K562 (cell line): Measurements from ENCODE around the gene SNX1. TPM values are rescaled to one million over a fixed set of nuclear protein-coding genes. Genes with fewer than 3 reads are reported as not detected.

ENCODE experiments used
- ATAC-seq: fragments of 200-7000 bp; cut with Tn5 transposase; 3 replicates; pipeline ENCODE4 v1.9.1; 2020; ENCODE audit warnings: moderate library complexity
- BruUV-seq: library from RNA; stranded (reverse); fragments of 400-500 nt; replicated peaks from 2 replicates; lab custom pipeline; 2021; lab: Mats Ljungman, UMichigan
- CTCF ChIA-PET: fragments of 300-600 bp; formaldehyde crosslinking; extraction: SDS; loops from one replicate; lab custom pipeline; 2021; ENCODE audit warnings: low intra/inter-chr PET ratio; lab: Yijun Ruan, JAX
- POLR2A ChIA-PET: fragments of 300-600, 350-650 bp; sonication (Branson Sonifier 250); formaldehyde crosslinking; extraction: SDS; loops from one replicate; lab custom pipeline; 2021; ENCODE audit warnings: antibody characterized with exemption, inconsistent platforms; lab: Yijun Ruan, JAX
- DNase-seq, 4 experiments: peaks; one replicate each; pipeline versions ENCODE4 v3.0.0 to v3.0.0-alpha.2; 2011 to 2018; ENCODE audit warnings: low spot score in 3 of 4, mixed read lengths in 3 of 4; ENCODE audit errors: extremely low read depth in 1 of 4
- FAIRE-seq: peaks from 2 replicates; lab custom pipeline; 2011; peaks lifted over from hg19 to GRCh38; lab: Jason Lieb, UNC
- H2AFZ ChIP-seq: 2 replicates; pipeline ENCODE4 v1.6.0; 2011; ENCODE audit warnings: low read depth, low read length, control low read depth, inconsistent platforms
- H3K27ac ChIP-seq: fragments of 200-600 bp; 3 replicates; pipeline ENCODE4 v1.8.0; 2011; ENCODE audit warnings: low read depth, mild to moderate bottlenecking, control low read depth, inconsistent platforms, low read length, moderate library complexity, mixed read lengths; ENCODE audit errors: extremely low read depth
- H3K27me3 ChIP-seq, 2 experiments: fragments of 300-600 bp in 1 of 2; 2 replicates in 1 of 2; 3 replicates in 1 of 2; pipeline versions ENCODE4 v1.6.0 to v1.8.0; 2011; ENCODE audit warnings: inconsistent platforms in 2 of 2, low read length in 2 of 2, mild to moderate bottlenecking in 1 of 2, mixed read lengths in 1 of 2, moderate library complexity in 1 of 2; ENCODE audit not compliant: control insufficient read depth in 2 of 2, insufficient read depth in 2 of 2
- H3K36me3 ChIP-seq: fragments of 300-600 bp; 3 replicates; pipeline ENCODE4 v1.8.0; 2011; ENCODE audit warnings: mild to moderate bottlenecking, low read length, inconsistent platforms; ENCODE audit not compliant: control insufficient read depth, insufficient read depth
- H3K4me1 ChIP-seq, 2 experiments: fragments of 200-600 bp in 1 of 2; replicated peaks in 1 of 2; 2 replicates in 1 of 2; 3 replicates in 1 of 2; pipeline versions ENCODE4 v1.5.1 to v1.8.0; 2011; ENCODE audit warnings: inconsistent platforms in 2 of 2, low read length in 2 of 2, mild to moderate bottlenecking in 1 of 2, mixed read lengths in 1 of 2, moderate library complexity in 1 of 2; ENCODE audit not compliant: control insufficient read depth in 2 of 2, insufficient read depth in 2 of 2
- H3K4me2 ChIP-seq: 2 replicates; pipeline ENCODE4 v1.6.1; 2011; ENCODE audit warnings: low read length, control low read depth, inconsistent platforms, mixed read lengths; ENCODE audit not compliant: insufficient read depth
- H3K4me3 ChIP-seq: fragments of 200-600 bp; sonication (generic), shearing (Covaris generic); 2 replicates; pipeline ENCODE4 v1.5.1; 2016; ENCODE audit warnings: control low read depth, inconsistent platforms
- H3K79me2 ChIP-seq: fragments of 200-600 bp; 3 replicates; pipeline ENCODE4 v1.8.0; 2011; ENCODE audit warnings: low read length, inconsistent platforms; ENCODE audit not compliant: control insufficient read depth, insufficient read depth
- H3K9ac ChIP-seq, 2 experiments: 2 replicates each; pipeline versions ENCODE4 v1.6.0 to v1.6.1; 2011; ENCODE audit warnings: low read depth in 2 of 2, low read length in 2 of 2, control low read depth in 1 of 2, inconsistent platforms in 1 of 2, mild to moderate bottlenecking in 1 of 2, mixed read lengths in 1 of 2; ENCODE audit not compliant: insufficient read depth in 1 of 2
- H3K9me1 ChIP-seq: one replicate; pipeline ENCODE4 v1.6.0; 2011; ENCODE audit warnings: inconsistent platforms, mild to moderate bottlenecking, low read length, moderate library complexity; ENCODE audit not compliant: control insufficient read depth, insufficient read depth
- H3K9me3 ChIP-seq: replicated peaks from 2 replicates; pipeline ENCODE4 v1.5.1; 2011; ENCODE audit warnings: low read depth, low read length, inconsistent platforms; ENCODE audit not compliant: control insufficient read depth, insufficient read depth
- H4K20me1 ChIP-seq: replicated peaks from 2 replicates; pipeline ENCODE4 v1.6.1; 2011; ENCODE audit warnings: low read length, inconsistent platforms, mixed read lengths; ENCODE audit not compliant: control insufficient read depth, insufficient read depth
- ATF7 ChIP-seq: fragments of 450-650 bp; IDR thresholded peaks from 2 replicates; pipeline ENCODE4 v1.7.1; 2014; ENCODE audit warnings: mild to moderate bottlenecking, moderate library complexity
- BMI1 ChIP-seq: fragments of 150-350 bp; IDR thresholded peaks from 2 replicates; pipeline ENCODE4 v1.6.1; 2014; ENCODE audit warnings: low read length
- CCNT2 ChIP-seq: IDR thresholded peaks from 2 replicates; pipeline ENCODE4 v1.6.1; 2011; ENCODE audit warnings: borderline replicate concordance, low read depth, mild to moderate bottlenecking, moderate library complexity, mixed read lengths, low read length; ENCODE audit not compliant: insufficient read length; ENCODE audit errors: extremely low read depth
- CEBPG ChIP-seq, 3 experiments: fragments of 200-800 bp in 1 of 3; sonication (Bioruptor generic) in 1 of 3; sonication (generic) in 1 of 3; formaldehyde crosslinking in 1 of 3; IDR thresholded peaks in 2 of 3; conservative IDR thresholded peaks in 1 of 3; 2 replicates each; pipeline versions ENCODE4 v1.6.1 to v1.8.0; 2016 to 2022; ENCODE audit warnings: missing compliant biosample characterization in 2 of 3, missing genetic modification characterization in 2 of 3, mild to moderate bottlenecking in 1 of 3, missing genetic modification reagents in 1 of 3
- HMGN3 ChIP-seq: IDR thresholded peaks from 2 replicates; pipeline ENCODE4 v1.6.1; 2011; ENCODE audit warnings: borderline replicate concordance, low read depth, mild to moderate bottlenecking, mixed read lengths, low read length; ENCODE audit not compliant: insufficient read length; ENCODE audit errors: extremely low read depth
- JUND ChIP-seq, 2 experiments: IDR thresholded peaks; 2 replicates in 1 of 2; 3 replicates in 1 of 2; pipeline ENCODE4 v1.6.1; 2011; ENCODE audit warnings: borderline replicate concordance in 2 of 2, low read depth in 2 of 2, low read length in 2 of 2, improper control_type of control experiment in 1 of 2, missing biosample characterization in 1 of 2, missing genetic modification characterization in 1 of 2, missing genetic modification reagents in 1 of 2
- NRF1 ChIP-seq, 2 experiments: fragments of 450-650 bp; IDR thresholded peaks in 1 of 2; conservative IDR thresholded peaks in 1 of 2; 2 replicates each; pipeline ENCODE4 v1.6.1; 2014; ENCODE audit warnings: mild to moderate bottlenecking in 2 of 2
- RAD21 ChIP-seq, 2 experiments: fragments of 250-450 bp in 1 of 2; fragments of 450-650 bp in 1 of 2; sonication (Bioruptor Pico) in 1 of 2; formaldehyde crosslinking in 1 of 2; IDR thresholded peaks in 1 of 2; conservative IDR thresholded peaks in 1 of 2; 2 replicates each; pipeline versions ENCODE4 v1.4.0 to v1.8.0; 2020 to 2022; ENCODE audit warnings: mild to moderate bottlenecking in 2 of 2, moderate library complexity in 1 of 2
- SMARCA5 ChIP-seq: fragments of 450-650 bp; IDR thresholded peaks from 2 replicates; pipeline ENCODE4 v1.6.1; 2016
- SMC3 ChIP-seq: conservative IDR thresholded peaks from 2 replicates; pipeline ENCODE4 v1.6.1; 2011; ENCODE audit warnings: low read depth, low read length, improper control_type of control experiment; ENCODE audit not compliant: insufficient read depth
- ZNF316 ChIP-seq: fragments of 450-650 bp; IDR thresholded peaks from 2 replicates; pipeline ENCODE4 v1.6.1; 2016
- ZNF431 ChIP-seq: sonication (generic); formaldehyde crosslinking; IDR thresholded peaks from 2 replicates; pipeline ENCODE4 v1.8.0; 2022; ENCODE audit warnings: mild to moderate bottlenecking, missing genetic modification reagents
- ZNF589 ChIP-seq: fragments of 200-800 bp; sonication (Bioruptor generic); IDR thresholded peaks from 2 replicates; pipeline ENCODE4 v1.6.1; 2016; ENCODE audit warnings: low read depth, missing genetic modification characterization, missing compliant biosample characterization
- WGBS: fragments of 100-300 bp; shearing (Covaris generic); methylation state at CpG from one replicate; pipeline ENCODE4 v1.1.6; 2016; ENCODE audit warnings: low coverage, mixed read lengths; ENCODE audit not compliant: insufficient coverage; ENCODE audit errors: missing lambda C conversion rate; 5-methylcytosine and 5-hydroxymethylcytosine counted together
- in situ Hi-C: fragments of 300-500 bp; cut with MboI; formaldehyde crosslinking; loops from 4 replicates; pipeline ENCODE4 v1.15.0; 2018; ENCODE audit warnings: inconsistent platforms, mixed read lengths
- intact Hi-C: fragments of 100-400 bp; cut with micrococcal nuclease; formaldehyde crosslinking; loops from 2 replicates; pipeline ENCODE4 v1.14.2; 2022
- polyA plus RNA-seq, 8 experiments: library from polyadenylated mRNA; depleted of rRNA in 4 of 8; stranded (reverse) in 5 of 8; unstranded in 3 of 8; fragments of >200 nt; fragmentation: Nextera tagmentation in 2 of 8; fragmentation: Illumina TruSeq in 1 of 8; extraction: Ambion mirVana in 2 of 8; extraction: Trizol in 1 of 8; gene quantifications; 2 replicates each; pipeline versions ENCODE4 v1.2.1 to v1.2.3, GENCODE V29; 2011 to 2014; ENCODE audit warnings: inconsistent platforms in 1 of 8, missing spikeins in 1 of 8
- total RNA-seq, 7 experiments: library from RNA; depleted of rRNA in 6 of 7; stranded (reverse); fragments of >200 nt in 6 of 7; fragmentation: Illumina TruSeq in 2 of 7; extraction: Trizol in 2 of 7; gene quantifications; 2 replicates each; pipeline versions ENCODE4 v1.2.1 to v1.2.3, GENCODE V29; 2011 to 2021; ENCODE audit warnings: low replicate concordance in 1 of 7
- TF ChIP-seq, protein P1 (sequence below): fragments of 250-450 bp; sonication (Bioruptor Pico); IDR thresholded peaks from 2 replicates; pipeline ENCODE4 v1.4.0; 2020; ENCODE audit warnings: mild to moderate bottlenecking
- TF ChIP-seq, protein P2 (sequence below): sonication (generic); formaldehyde crosslinking; IDR thresholded peaks from 2 replicates; pipeline ENCODE4 v1.8.1; 2022; ENCODE audit warnings: missing genetic modification reagents
- TF ChIP-seq, protein P3 (sequence below): sonication (generic); formaldehyde crosslinking; IDR thresholded peaks from 2 replicates; pipeline ENCODE4 v1.8.1; 2023; ENCODE audit warnings: mild to moderate bottlenecking, missing genetic modification reagents

The SNX1 gene
- total and polyA plus RNA-seq, 9 of the 15 experiments (the other 6 are each of a cell fraction or from before 2014, with no cell fraction given), result 11.0 to 105 (median 59.9) TPM

DNA sequence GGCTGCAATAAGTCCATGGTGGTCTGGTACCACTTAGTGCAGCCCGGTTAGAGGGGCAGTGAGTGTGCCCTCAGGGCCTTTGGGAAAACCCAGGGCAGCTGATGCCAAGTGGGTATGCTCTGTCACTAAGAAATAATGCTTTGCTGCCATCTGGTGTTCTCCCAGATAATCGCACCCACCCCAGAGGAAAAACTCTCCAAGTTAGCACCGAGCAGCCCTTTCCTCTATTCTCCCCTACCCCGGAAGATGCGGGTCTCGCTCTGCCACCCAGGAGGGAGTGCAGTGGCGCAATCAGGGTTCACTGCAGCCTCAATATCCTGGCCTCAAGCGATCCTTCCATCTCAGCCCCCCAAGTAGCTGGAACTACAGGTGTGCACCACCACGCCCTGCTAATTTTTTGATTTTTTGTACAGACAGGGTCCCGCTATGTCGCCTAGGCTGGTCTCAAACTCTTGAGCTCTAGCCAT lies 28.2 kb upstream of the SNX1 start:
- no peak overlapping the region for H3K4me2 ChIP-seq
- no peak overlapping the region for H3K4me3 ChIP-seq
- TF ChIP-seq BMI1 (no peak), ATF7 (0 out of 2 replicates have a peak, but pooled peaks have one; percentile 17), CCNT2 (no peak), JUND (IDR thresholded peaks at IDR 0.05; ENCODE audit: borderline replicate concordance, low read depth, low read length) (peak; percentile 16; the same call in 1 of the 2 replicates), JUND (tag; IDR thresholded peaks at IDR 0.05; ENCODE audit: borderline replicate concordance, low read depth, low read length) (no peak), SMC3 (peak; percentile 91), RAD21 (CRISPR knock-in tag; conservative IDR thresholded peaks at IDR 0.05 in 1 of 2, IDR thresholded peaks at IDR 0.05 in 1 of 2) (peak; percentile 82 to 91), ZNF589 (CRISPR knock-in tag) (no peak), NRF1 (conservative IDR thresholded peaks at IDR 0.05 in 1 of 2, IDR thresholded peaks at IDR 0.05 in 1 of 2) (no peak), SMARCA5 (no peak), ZNF316 (no peak), CEBPG (CRISPR knock-in tag; IDR thresholded peaks at IDR 0.05) (no peak), CEBPG (tag; conservative IDR thresholded peaks at IDR 0.05 in 1 of 2, IDR thresholded peaks at IDR 0.05 in 1 of 2) (no peak), ZNF431 (no peak), HMGN3 (no peak)
- TF ChIP-seq, protein P1, sequence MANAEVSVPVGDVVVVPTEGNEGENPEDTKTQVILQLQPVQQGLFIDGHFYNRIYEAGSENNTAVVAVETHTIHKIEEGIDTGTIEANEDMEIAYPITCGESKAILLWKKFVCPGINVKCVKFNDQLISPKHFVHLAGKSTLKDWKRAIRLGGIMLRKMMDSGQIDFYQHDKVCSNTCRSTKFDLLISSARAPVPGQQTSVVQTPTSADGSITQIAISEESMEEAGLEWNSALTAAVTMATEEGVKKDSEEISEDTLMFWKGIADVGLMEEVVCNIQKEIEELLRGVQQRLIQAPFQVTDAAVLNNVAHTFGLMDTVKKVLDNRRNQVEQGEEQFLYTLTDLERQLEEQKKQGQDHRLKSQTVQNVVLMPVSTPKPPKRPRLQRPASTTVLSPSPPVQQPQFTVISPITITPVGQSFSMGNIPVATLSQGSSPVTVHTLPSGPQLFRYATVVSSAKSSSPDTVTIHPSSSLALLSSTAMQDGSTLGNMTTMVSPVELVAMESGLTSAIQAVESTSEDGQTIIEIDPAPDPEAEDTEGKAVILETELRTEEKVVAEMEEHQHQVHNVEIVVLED (CRISPR knock-in tag), result no peak
- TF ChIP-seq, protein P2, sequence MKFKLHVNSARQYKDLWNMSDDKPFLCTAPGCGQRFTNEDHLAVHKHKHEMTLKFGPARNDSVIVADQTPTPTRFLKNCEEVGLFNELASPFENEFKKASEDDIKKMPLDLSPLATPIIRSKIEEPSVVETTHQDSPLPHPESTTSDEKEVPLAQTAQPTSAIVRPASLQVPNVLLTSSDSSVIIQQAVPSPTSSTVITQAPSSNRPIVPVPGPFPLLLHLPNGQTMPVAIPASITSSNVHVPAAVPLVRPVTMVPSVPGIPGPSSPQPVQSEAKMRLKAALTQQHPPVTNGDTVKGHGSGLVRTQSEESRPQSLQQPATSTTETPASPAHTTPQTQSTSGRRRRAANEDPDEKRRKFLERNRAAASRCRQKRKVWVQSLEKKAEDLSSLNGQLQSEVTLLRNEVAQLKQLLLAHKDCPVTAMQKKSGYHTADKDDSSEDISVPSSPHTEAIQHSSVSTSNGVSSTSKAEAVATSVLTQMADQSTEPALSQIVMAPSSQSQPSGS (CRISPR knock-in tag), result no peak
- TF ChIP-seq, protein P3, sequence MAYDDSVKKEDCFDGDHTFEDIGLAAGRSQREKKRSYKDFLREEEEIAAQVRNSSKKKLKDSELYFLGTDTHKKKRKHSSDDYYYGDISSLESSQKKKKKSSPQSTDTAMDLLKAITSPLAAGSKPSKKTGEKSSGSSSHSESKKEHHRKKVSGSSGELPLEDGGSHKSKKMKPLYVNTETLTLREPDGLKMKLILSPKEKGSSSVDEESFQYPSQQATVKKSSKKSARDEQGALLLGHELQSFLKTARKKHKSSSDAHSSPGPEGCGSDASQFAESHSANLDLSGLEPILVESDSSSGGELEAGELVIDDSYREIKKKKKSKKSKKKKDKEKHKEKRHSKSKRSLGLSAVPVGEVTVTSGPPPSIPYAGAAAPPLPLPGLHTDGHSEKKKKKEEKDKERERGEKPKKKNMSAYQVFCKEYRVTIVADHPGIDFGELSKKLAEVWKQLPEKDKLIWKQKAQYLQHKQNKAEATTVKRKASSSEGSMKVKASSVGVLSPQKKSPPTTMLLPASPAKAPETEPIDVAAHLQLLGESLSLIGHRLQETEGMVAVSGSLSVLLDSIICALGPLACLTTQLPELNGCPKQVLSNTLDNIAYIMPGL (CRISPR knock-in tag), result no peak

More for the DNA sequence above, 28.2 kb upstream of the SNX1 start:
- ChIA-PET CTCF (interaction anchor here (0.8 to 3.3 kb wide), 5 partner anchors 241 to 1019 kb away, joined by 3 to 12 read pairs (median 4); no protein-coding TSS in a partner anchor), POLR2A (interaction anchor here (0.6 kb wide), 1 partner anchor 21 kb away, joined by 3 read pairs; the partner anchor contains the start of gene DAPK2)
- peak; percentile 86 for FAIRE-seq
- peaks cover 5% of the 10 kb centered on the region; the same call in 1 of the 2 replicates for H4K20me1 ChIP-seq
- peaks cover 3 to 29% of the 10 kb centered on the region in 2 experiments; a peak in 4 of 5 replicates for H3K4me1 ChIP-seq
- H3K9ac ChIP-seq, result no peak overlapping the region
- H3K9me1 ChIP-seq, result no peaks in the 10 kb centered on the region
- H2AFZ ChIP-seq, result no peak overlapping the region
- H3K36me3 ChIP-seq, result peaks cover 25% of the 10 kb centered on the region; the same call in 2 of the 3 replicates
- H3K9me3 ChIP-seq, result no peaks in the 10 kb centered on the region
- in situ Hi-C loops (loop anchor here (5.0 to 25.0 kb wide), 3 partner anchors 455 to 780 kb away; partner anchors contain the start of gene APH1B), intact Hi-C loops (loop anchor here (1.0 to 5.0 kb wide), 7 partner anchors 85 to 780 kb away; partner anchors contain the start of gene FBXL22)
- BruUV-seq, result no TSS peak
- H3K27me3 ChIP-seq, result no peaks in the 10 kb centered on the region
- peak; percentile 59 to 71 (median 68) for DNase-seq
- no peak overlapping the region for H3K27ac ChIP-seq
- 24% methylated on average over 11 of the region's 11 CpGs for WGBS
- peak; percentile 81 for ATAC-seq
- no peaks in the 10 kb centered on the region for H3K79me2 ChIP-seq
